Activated CD8-positive, alpha-beta memory T cell treated with anti-CD3 and anti-CD28 coated beads for 4 hours (primary cell): Measurements from ENCODE around the gene CDPF1.
"Not testable (repeated sequence)": the region's sequence is repeated elsewhere in the genome, so short reads cannot be mapped to it uniquely, and the experiment has no call there.

ENCODE experiments used
- DNase-seq, 2 donors: peaks; one replicate each; pipeline ENCODE4 v3.0.0-alpha.2; 2020; ENCODE audit warnings: low read depth in 2 of 2

The CDPF1 gene

DNA sequence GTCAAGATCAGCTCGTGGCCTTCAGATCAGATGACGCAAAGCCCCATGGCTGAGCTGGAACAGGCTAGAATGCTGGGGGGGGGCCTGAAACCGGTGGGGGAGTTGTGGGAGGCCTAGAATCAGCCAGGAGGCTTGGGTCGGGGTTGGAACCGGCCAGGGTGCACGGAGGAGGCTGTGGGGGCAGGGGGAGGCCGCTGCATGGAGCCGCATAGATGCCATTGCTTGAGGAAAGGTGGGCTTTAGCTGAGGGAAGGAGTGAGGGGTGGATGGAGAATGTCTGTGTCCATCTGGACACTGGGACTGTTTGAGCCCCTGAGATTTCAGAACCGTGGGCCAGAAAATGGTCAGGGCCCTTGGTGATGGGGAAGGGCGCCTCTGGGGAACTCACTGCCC is 25.2 kb downstream of the CDPF1 start:
- DNase-seq = no peak

DNA sequence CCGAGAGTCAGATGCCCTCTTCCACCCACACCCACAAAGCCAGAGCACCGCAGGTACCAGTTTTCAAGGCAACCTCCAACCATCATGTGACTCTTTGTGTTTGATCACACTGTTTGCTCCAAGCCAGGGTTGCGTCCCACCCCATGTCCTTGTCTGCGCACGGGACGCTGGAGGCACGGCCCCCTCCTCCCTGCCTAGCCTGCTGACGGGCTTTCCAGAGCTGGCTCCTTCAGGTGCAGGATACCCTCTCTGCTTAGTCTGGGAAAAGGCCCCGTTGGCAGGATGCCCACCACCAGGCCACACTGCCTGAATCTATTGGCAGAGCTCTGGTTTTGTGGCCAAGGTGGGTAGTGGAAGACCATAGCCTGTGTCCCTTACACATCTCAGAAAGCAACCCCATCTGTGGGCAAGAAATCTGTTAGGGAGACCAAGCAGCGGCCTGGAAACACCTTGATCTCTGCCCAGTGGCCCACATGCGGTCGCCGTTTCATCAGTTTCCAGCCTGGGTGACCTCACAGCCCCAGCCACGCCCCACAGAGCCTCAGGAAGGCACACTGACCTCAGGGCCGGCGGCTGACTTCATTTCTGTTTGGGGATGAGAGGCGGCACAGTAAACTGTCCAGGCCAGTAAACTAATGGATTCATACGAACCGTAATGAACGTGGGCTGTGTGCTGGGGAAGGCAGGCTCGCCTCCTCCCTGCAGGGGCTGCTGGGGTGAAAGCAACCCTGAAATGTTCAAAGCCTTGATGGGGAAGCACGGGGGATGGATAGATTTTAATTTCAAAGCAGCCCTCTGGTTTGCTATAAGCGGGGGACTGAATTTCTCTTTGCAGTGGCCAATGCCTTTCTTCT is 25.8 kb downstream of the CDPF1 start:
- DNase-seq = no peak

DNA sequence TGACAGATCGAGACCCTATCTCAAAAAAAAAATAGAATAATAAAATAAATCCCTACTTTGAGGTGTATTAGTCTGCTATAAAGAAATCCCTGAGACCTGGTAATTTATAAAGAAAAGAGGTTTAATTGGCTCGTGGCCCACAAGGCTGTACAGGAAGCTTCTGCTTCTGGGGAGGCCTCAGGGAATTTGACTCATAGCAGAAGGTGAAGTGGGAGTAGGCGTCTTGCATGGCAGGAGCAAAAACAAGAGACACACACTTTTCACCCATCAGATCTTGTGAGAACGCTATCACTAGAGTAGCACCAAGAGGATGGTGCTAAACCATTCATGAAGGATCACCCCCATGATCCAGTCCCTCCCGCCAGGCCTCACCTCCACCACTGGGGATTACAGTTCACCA is 29.2 kb downstream of the CDPF1 start:
- no peak for DNase-seq

DNA sequence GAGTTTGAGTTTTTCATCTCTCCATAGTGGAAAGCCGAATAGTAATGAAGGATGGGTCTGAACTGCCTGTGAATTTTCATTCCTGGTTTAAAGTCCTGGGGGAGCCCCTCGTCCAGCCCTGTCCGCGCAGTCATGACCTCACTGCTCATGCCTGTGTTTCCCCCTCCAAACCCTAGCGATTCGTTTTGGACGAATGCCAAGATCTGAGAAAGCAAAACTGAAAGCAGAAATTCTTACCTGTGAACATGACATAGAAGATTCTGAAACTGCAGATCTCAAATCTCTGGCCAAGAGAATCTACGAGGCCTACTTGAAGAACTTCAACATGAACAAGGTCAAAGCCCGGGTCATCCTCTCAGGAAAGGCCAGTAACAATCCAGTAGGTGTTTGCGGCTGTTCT is 30.5 kb downstream of the CDPF1 start:
- DNase-seq = no peak

DNA sequence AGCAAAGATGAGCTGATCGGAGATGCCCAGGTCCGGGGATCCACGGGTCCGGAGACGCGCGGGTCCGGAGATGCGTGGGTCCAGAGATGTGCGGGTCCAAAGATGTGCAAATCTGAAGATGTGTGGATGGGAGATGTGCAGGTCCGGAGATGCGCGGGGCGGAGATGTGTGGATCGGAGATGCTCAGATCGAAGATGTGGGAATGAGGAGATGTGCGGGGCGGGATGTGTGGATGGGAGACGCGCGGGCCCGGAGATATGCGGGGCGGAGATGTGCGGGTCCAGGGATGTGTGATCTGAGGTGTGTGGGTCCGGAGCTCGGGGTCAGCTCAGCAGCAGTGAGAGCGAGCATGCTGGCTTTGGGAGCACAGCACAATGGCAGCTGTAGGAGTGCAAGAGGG is 35.5 kb downstream of the CDPF1 start:
- no peak for DNase-seq

DNA sequence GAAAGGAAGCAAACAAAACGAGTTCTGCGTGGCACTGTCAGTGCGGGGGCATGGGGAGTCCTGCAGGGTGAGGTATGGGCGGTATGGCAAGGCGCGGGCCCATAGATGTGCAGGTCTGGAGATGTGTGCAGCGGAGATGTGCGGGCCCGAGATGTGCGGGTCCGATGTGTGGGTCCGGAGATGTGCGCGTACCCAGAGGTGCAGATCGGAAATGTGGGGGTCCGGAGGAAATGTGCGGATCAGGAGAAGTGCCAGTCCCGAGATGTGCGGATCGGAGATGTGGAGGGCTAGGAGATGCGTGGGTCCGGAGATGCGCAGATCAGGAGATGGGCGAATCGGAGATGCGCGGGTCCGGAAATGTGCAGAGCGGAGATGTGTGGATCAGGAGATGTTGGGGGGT is 35.9 kb downstream of the CDPF1 start:
- no peak for DNase-seq

DNA sequence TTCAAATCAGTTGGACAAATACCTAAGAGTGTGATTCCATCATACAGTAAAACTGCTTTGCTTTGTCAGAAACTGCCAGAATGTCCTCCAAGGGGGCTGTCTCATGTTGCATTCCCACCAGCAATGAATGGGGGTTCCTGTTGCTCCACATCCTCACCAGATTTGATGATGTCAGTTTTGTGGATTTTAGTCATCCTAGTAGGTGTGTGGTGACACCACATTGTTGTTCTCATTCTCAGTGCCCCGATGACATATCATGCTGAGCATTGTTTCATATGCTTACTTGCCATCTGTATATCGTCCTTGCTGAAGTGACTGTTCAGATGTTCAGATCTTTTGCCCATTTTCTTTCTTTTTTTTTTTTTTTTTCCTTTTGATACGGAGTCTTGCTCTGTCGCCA is 37.0 kb downstream of the CDPF1 start:
- no peak for DNase-seq

DNA sequence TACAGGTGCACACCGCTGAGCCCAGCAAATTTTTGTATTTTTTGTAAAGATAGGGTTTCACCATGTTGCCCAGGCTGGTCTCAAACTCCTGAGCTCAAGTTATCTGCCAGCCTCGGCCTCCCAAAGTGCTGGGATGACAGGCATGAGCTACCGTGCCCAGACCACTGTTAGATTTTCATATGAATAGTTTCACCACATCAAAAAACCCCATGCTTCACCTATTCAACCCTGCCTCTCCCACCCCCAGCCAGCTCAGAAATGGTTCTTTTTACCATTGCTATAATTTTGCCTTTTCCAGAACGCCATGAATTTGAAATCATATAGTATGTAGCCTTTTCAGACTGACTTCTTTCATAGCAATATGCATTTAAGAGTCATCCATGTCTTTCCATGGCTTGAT is 37.9 kb downstream of the CDPF1 start:
- DNase-seq = no peak

DNA sequence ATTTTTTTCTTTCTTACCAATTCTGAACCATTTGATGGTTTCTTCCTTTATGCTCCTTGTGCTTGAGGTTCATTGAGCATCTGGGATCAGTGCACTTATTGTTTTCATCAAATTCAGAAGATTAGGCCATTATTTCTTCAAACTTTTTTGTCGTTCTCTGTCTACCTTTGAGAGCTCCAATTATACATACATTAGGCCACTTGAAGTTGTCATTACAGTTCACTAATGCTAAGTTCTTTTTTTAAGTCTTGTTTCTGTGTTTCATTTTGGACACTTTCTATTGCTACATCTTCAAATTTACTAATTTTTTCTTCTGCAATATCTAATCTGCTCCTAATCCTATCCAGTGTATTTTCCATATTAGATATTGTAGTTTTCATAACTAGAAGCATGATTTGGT is 40.8 kb downstream of the CDPF1 start:
- no peak for DNase-seq

DNA sequence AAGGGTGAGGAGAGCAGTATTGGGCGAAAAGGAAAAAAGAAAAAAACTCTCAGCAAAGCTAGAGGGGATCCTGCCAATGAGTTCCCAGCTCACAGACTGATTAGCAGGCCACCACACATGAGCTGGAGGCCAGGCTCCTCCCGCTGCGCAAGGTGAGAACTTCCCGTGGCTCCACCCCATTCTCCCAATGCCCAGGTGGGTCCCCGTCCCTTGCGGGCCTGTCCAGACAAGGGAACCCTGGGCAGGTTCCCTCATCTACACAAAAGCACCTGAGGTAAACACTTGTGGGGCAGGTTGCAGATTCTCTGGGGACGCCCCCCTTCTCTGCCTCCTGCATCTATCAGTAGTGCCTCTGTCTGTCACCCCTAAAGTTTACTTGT is 46.5 kb downstream of the CDPF1 start:
- no peak for DNase-seq

DNA sequence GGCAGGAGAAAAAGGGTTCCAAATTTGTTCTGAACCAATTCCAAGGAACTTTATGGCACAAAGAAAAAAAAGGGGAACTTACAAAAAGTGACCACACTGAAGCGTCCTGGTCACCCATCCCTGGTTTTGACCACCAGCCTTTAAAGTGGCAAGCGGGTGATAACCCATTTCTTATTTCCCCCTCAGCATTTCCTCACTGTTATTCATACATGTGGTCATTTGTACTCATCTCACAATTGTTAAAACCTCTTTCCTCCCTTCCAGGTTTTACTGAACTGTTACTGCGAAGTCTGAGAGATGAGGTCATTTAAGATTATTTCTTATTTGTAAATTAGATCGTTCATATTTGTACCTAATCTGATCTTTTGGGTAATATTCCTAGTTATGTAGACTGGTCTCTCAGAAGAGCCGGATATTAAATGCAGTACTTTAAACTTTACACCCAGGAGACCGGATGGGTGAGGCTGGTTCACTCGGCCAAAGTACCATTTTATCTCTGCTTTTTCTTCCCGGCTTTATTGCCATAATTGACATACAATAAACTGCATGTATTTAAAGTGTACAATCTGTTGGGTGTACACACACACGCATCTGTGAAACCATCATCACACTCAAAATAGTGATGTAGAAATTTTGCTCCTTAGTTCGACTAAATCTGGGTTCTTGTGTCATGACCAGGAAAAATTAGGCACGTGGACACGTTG is 47.0 kb downstream of the CDPF1 start:
- DNase-seq = no peak

DNA sequence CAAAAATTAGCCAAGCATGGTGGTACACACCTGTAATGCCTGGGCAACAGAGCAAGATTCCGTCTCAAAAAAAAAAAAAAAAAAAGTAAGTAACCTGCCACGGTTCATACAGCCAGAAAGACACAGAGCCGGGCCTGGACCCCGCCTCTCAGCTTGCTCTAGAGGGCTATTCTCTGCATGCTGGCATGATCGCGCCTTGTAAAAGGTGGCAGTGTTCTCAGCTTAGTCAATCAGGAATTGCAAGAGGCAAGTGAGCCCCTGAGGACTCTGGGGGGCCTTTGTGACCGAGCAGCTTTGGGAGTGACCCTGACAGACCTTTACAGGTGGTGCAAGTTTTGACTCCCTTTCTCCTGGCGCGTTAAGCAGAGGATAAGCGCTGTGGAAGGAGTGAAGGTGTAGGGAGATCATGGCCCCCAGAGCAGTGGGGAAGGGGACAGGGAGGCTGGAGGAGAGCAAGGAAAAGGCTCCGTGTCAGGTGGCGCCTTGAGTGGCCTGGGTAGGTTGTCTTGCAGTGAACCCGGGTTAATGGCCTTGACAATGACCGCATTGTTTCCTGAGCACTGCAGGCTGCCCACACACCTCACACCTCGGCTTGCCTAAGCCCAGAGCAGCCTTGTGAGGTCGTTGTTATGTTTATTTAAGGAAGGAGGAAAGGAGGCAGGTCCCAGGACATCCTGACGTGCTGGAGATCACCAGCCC is 48.9 kb downstream of the CDPF1 start:
- DNase-seq = no peak

DNA sequence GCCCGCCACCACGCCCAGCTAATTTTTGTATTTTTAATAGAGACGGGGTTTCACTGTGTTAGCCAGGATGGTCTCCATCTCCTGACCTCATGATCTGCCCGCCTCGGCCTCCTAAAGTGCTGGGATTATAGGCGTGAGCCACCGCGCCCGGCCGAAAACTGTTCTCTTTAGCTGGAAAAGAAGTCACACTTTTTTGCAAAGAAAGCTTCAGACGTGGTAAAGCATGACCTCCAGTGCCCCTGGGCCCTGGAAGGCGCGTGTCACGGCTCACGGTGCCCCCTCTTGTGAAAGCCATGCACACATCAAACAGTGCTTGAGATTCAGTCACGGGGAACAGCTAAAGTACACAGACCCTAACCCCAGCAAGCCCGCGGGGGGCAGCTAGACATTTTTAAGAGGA is 51.3 kb downstream of the CDPF1 start:
- DNase-seq = not testable (repeated sequence)

DNA sequence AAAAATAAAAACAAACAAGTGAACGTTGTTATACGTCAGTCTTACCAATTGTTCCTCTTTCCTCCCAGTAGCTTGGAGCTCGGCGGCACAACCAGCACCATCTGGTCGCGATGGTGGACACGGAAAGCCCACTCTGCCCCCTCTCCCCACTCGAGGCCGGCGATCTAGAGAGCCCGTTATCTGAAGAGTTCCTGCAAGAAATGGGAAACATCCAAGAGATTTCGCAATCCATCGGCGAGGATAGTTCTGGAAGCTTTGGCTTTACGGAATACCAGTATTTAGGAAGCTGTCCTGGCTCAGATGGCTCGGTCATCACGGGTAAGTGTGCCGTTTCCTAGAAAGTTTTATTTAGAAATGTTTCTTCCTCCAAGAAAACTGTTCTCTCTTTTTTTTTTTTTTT is 51.8 kb downstream of the CDPF1 start:
- DNase-seq = no peak

DNA sequence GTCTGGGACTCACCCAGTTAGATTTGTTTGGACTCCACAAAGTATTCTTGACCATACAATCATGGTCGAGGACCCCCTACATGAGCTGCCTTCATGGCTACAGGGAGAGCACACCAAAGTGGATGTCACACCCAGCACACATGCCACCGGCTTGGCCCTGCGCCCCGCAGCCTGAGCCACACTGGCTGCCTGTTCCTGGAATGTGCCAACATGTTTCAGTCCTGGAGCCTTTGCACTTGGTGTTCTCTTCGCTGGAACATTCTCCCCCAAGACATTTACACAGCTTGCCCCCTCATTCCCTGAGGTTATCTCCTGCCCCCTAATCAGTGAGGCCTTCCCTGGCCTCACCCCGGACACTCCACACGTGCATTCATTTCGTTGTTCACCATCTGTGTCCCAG is 53.8 kb downstream of the CDPF1 start:
- no peak for DNase-seq

DNA sequence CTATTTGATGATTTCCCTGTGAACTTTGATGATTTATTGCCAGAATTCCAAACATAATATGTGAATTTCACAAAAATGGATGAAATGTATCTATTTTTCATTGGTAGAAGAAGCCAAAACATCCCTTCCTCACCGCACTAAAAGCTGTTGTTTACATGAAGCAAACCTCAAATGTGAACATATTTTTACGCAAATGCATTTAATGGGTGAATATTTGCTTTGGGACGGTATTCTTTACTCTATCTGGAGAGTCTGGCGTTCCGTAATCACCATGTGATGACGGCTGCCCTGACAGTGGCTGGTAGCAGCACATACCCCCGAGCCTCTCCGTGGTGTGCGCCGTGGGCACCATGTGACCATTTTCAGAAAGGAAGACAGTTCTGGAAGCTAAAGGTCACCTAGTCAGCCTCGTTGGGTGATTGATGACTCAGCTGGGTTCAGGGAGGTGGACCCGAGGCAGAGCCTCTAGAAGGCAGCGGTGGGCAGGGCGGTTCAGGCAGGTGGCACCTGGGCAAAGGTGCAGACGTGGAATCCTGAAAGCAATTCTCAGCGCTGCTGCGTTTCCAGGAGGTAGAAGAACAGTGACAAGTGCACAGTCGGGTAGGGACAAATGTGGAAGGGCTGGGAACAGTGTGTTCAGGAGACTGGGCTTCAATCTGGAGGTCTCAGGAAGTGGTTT is 54.5 kb downstream of the CDPF1 start:
- DNase-seq = no peak
